ENCODE measurements around the gene CALCB. TPM values are rescaled to one million over a fixed set of nuclear protein-coding genes. Genes with fewer than 3 reads are reported as not detected.

CALCB gene
- total and polyA plus RNA-seq, 2 of the 8 experiments (the other 6 are each of a cell fraction or from before 2014, with no cell fraction given): 3.7 to 4.2 TPM

DNA sequence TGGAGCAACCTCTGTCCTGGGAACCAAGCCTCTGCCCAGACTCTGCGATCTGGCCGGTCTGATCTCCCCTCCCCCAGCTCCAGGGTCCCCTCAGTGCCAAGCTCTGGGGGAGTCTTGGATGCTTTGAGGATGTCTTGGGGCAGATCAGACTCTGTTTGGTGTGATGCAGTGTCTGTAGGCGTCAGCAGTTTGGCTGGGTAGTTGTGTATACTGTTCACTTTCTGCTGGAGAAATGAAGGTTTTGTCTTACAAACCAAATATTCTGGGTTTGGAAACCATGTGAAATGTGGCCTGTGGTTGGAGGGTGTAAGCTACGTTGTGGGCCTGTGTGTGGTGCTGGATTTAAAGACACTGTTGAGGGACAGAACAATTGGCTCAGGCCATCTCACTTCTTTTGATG is 46.0 kb downstream of the CALCB start (continued):
- TF ChIP-seq, protein P1, sequence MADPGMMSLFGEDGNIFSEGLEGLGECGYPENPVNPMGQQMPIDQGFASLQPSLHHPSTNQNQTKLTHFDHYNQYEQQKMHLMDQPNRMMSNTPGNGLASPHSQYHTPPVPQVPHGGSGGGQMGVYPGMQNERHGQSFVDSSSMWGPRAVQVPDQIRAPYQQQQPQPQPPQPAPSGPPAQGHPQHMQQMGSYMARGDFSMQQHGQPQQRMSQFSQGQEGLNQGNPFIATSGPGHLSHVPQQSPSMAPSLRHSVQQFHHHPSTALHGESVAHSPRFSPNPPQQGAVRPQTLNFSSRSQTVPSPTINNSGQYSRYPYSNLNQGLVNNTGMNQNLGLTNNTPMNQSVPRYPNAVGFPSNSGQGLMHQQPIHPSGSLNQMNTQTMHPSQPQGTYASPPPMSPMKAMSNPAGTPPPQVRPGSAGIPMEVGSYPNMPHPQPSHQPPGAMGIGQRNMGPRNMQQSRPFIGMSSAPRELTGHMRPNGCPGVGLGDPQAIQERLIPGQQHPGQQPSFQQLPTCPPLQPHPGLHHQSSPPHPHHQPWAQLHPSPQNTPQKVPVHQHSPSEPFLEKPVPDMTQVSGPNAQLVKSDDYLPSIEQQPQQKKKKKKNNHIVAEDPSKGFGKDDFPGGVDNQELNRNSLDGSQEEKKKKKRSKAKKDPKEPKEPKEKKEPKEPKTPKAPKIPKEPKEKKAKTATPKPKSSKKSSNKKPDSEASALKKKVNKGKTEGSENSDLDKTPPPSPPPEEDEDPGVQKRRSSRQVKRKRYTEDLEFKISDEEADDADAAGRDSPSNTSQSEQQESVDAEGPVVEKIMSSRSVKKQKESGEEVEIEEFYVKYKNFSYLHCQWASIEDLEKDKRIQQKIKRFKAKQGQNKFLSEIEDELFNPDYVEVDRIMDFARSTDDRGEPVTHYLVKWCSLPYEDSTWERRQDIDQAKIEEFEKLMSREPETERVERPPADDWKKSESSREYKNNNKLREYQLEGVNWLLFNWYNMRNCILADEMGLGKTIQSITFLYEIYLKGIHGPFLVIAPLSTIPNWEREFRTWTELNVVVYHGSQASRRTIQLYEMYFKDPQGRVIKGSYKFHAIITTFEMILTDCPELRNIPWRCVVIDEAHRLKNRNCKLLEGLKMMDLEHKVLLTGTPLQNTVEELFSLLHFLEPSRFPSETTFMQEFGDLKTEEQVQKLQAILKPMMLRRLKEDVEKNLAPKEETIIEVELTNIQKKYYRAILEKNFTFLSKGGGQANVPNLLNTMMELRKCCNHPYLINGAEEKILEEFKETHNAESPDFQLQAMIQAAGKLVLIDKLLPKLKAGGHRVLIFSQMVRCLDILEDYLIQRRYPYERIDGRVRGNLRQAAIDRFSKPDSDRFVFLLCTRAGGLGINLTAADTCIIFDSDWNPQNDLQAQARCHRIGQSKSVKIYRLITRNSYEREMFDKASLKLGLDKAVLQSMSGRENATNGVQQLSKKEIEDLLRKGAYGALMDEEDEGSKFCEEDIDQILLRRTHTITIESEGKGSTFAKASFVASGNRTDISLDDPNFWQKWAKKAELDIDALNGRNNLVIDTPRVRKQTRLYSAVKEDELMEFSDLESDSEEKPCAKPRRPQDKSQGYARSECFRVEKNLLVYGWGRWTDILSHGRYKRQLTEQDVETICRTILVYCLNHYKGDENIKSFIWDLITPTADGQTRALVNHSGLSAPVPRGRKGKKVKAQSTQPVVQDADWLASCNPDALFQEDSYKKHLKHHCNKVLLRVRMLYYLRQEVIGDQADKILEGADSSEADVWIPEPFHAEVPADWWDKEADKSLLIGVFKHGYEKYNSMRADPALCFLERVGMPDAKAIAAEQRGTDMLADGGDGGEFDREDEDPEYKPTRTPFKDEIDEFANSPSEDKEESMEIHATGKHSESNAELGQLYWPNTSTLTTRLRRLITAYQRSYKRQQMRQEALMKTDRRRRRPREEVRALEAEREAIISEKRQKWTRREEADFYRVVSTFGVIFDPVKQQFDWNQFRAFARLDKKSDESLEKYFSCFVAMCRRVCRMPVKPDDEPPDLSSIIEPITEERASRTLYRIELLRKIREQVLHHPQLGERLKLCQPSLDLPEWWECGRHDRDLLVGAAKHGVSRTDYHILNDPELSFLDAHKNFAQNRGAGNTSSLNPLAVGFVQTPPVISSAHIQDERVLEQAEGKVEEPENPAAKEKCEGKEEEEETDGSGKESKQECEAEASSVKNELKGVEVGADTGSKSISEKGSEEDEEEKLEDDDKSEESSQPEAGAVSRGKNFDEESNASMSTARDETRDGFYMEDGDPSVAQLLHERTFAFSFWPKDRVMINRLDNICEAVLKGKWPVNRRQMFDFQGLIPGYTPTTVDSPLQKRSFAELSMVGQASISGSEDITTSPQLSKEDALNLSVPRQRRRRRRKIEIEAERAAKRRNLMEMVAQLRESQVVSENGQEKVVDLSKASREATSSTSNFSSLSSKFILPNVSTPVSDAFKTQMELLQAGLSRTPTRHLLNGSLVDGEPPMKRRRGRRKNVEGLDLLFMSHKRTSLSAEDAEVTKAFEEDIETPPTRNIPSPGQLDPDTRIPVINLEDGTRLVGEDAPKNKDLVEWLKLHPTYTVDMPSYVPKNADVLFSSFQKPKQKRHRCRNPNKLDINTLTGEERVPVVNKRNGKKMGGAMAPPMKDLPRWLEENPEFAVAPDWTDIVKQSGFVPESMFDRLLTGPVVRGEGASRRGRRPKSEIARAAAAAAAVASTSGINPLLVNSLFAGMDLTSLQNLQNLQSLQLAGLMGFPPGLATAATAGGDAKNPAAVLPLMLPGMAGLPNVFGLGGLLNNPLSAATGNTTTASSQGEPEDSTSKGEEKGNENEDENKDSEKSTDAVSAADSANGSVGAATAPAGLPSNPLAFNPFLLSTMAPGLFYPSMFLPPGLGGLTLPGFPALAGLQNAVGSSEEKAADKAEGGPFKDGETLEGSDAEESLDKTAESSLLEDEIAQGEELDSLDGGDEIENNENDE (IDR thresholded peaks at IDR 0.05; ENCODE audit: insufficient replicate concordance, low read length): no peak
- TF ChIP-seq RFX5 (IDR thresholded peaks at IDR 0.05; ENCODE audit: borderline replicate concordance, low read depth, low read length) (no peak), SRF (IDR thresholded peaks at IDR 0.05; ENCODE audit: low read depth, low read length) (no peak), SIX5 (IDR thresholded peaks at IDR 0.05; ENCODE audit: low read depth, low read length) (no peak), CBX8 (IDR thresholded peaks at IDR 0.05; ENCODE audit: borderline replicate concordance, low read depth, low read length) (no peak), HDAC6 (IDR thresholded peaks at IDR 0.05; ENCODE audit: low read depth, low read length) (no peak), SIRT6 (IDR thresholded peaks at IDR 0.05; ENCODE audit: low read length) (no peak), BACH1 (IDR thresholded peaks at IDR 0.05; ENCODE audit: low read length) (no peak), KDM4A (IDR thresholded peaks at IDR 0.05; ENCODE audit: low read depth, low read length, severe bottlenecking) (no peak), SIN3A (conservative IDR thresholded peaks at IDR 0.05 in 1 of 2, IDR thresholded peaks at IDR 0.05 in 1 of 2; ENCODE audit: low read depth in 1 of 2, low read length in 2 of 2) (no peak), JUN (IDR thresholded peaks at IDR 0.05; ENCODE audit: low read depth, low read length) (no peak)
